ENCODE data around the gene ZNG1F. TPM values are rescaled to one million over a fixed set of nuclear protein-coding genes. Genes with fewer than 3 reads are reported as not detected.
"Not testable (repeated sequence)": the region's sequence is repeated elsewhere in the genome, so short reads cannot be mapped to it uniquely, and the experiment has no call there.

Gene ZNG1F
- total and polyA plus RNA-seq, 10 donors, result 5.7 to 47.4 (median 20.1) TPM

GRCh38 chr9:41108816-41109215, 80.3 kb downstream of the ZNG1F start:
- DNase-seq, result peak; percentile 53
- 27 to 35% (median 28%) methylated on average over 8 to 18 of the region's 22 CpGs; no CpG with 5 or more reads in 2 of the 5 donors for WGBS, 5 donors
- intact Hi-C loops (cut with DNase I; ENCODE audit: low total_unique reads), result not testable (repeated sequence)

GRCh38 chr9:41106472-41107116, 82.5 kb downstream of the ZNG1F start:
- H3K36me3 ChIP-seq; H3K4me3 ChIP-seq; intact Hi-C loops (cut with DNase I; ENCODE audit: low total_unique reads); H3K27ac ChIP-seq; H3K4me1 ChIP-seq; H3K9me3 ChIP-seq: not testable (repeated sequence)
- WGBS, 5 donors, result 16 to 41% (median 22%) methylated on average over 4 to 26 of the region's 34 CpGs
- peak; percentile 40 for DNase-seq
- peaks cover 0 to 43% (median 14%) of the 10 kb centered on the region in 7 donors for H3K27me3 ChIP-seq (replicated peaks in 1 of 7)

More at GRCh38 chr9:41108816-41109215, 80.3 kb downstream of the ZNG1F start:
- not testable (repeated sequence) for H3K4me1 ChIP-seq, H3K4me3 ChIP-seq, H3K36me3 ChIP-seq, H3K27ac ChIP-seq, H3K9me3 ChIP-seq
- peaks cover 0 to 45% (median 14%) of the 10 kb centered on the region in 7 donors for H3K27me3 ChIP-seq (replicated peaks in 1 of 7)

- WGBS, 5 donors, result 55 to 75% (median 60%) methylated on average over 7 to 9 of the region's 13 CpGs
- not testable (repeated sequence) for H3K27ac ChIP-seq
Measured at GRCh38 chr9:41105557-41106253, 83.4 kb downstream of the ZNG1F start.

GRCh38 chr9:41104542-41104941, 84.6 kb downstream of the ZNG1F start:
- H3K4me3 ChIP-seq; H3K9me3 ChIP-seq; DNase-seq; H3K36me3 ChIP-seq; H3K27ac ChIP-seq; H3K4me1 ChIP-seq; intact Hi-C loops (cut with DNase I; ENCODE audit: low total_unique reads): not testable (repeated sequence)
- peaks cover 0 to 33% (median 11%) of the 10 kb centered on the region in 7 donors for H3K27me3 ChIP-seq (replicated peaks in 1 of 7)
- WGBS, 5 donors, result 21 to 50% (median 31%) methylated on average over 3 to 11 of the region's 19 CpGs

More at GRCh38 chr9:41105557-41106253, 83.4 kb downstream of the ZNG1F start:
- intact Hi-C loops (cut with DNase I; ENCODE audit: low total_unique reads); H3K4me3 ChIP-seq; H3K4me1 ChIP-seq; H3K9me3 ChIP-seq; H3K36me3 ChIP-seq: not testable (repeated sequence)
- H3K27me3 ChIP-seq (replicated peaks in 1 of 7), result peaks cover 0 to 34% (median 11%) of the 10 kb centered on the region in 7 donors
- peak; percentile 51 for DNase-seq

GRCh38 chr9:41100508-41100907, 88.6 kb downstream of the ZNG1F start:
- H3K9me3 ChIP-seq; H3K4me1 ChIP-seq; H3K27ac ChIP-seq; H3K4me3 ChIP-seq; DNase-seq; intact Hi-C loops (cut with DNase I; ENCODE audit: low total_unique reads); H3K27me3 ChIP-seq (replicated peaks in 1 of 7); H3K36me3 ChIP-seq: not testable (repeated sequence)
- WGBS, 5 donors, result 59 to 78% (median 76%) methylated on average over 4 to 7 of the region's 7 CpGs

- DNase-seq; intact Hi-C loops (cut with DNase I; ENCODE audit: low total_unique reads); H3K4me3 ChIP-seq; H3K4me1 ChIP-seq; H3K9me3 ChIP-seq; H3K27me3 ChIP-seq (replicated peaks in 1 of 7); H3K27ac ChIP-seq; H3K36me3 ChIP-seq: not testable (repeated sequence)
- WGBS, 5 donors, result 42 to 63% (median 55%) methylated on average over 4 of the region's 4 CpGs
Measured at GRCh38 chr9:41098759-41099158, 90.4 kb downstream of the ZNG1F start.

GRCh38 chr9:41095060-41095459, 94.1 kb downstream of the ZNG1F start:
- H3K36me3 ChIP-seq; H3K27me3 ChIP-seq (replicated peaks in 1 of 7); H3K9me3 ChIP-seq; H3K4me3 ChIP-seq; H3K27ac ChIP-seq; H3K4me1 ChIP-seq; intact Hi-C loops (cut with DNase I; ENCODE audit: low total_unique reads); DNase-seq: not testable (repeated sequence)
- WGBS, 5 donors, result 22 to 46% (median 39%) methylated on average over 1 to 2 of the region's 2 CpGs

GRCh38 chr9:41094010-41094773, 94.9 kb downstream of the ZNG1F start:
- H3K27me3 ChIP-seq (replicated peaks in 1 of 7); H3K4me1 ChIP-seq; H3K36me3 ChIP-seq; H3K4me3 ChIP-seq; H3K9me3 ChIP-seq; intact Hi-C loops (cut with DNase I; ENCODE audit: low total_unique reads); DNase-seq; H3K27ac ChIP-seq: not testable (repeated sequence)
- 62 to 87% (median 72%) methylated on average over 3 to 5 of the region's 9 CpGs for WGBS, 5 donors

- intact Hi-C loops (cut with DNase I; ENCODE audit: low total_unique reads), result not testable (repeated sequence)
Measured at GRCh38 chr9:41090922-41091321, 98.2 kb downstream of the ZNG1F start.

GRCh38 chr9:41090386-41090785, 98.7 kb downstream of the ZNG1F start:
- H3K27ac ChIP-seq; H3K4me1 ChIP-seq; H3K9me3 ChIP-seq; H3K4me3 ChIP-seq; H3K36me3 ChIP-seq; DNase-seq; intact Hi-C loops (cut with DNase I; ENCODE audit: low total_unique reads): not testable (repeated sequence)
- WGBS, 5 donors, result 36 to 60% (median 50%) methylated on average over 1 of the region's 1 CpG
- H3K27me3 ChIP-seq (replicated peaks in 1 of 7), result peaks cover 0 to 18% (median 0%) of the 10 kb centered on the region in 7 donors

More at GRCh38 chr9:41090922-41091321, 98.2 kb downstream of the ZNG1F start:
- DNase-seq, H3K27ac ChIP-seq, H3K36me3 ChIP-seq, H3K4me1 ChIP-seq, H3K4me3 ChIP-seq, H3K9me3 ChIP-seq: not testable (repeated sequence)
- peaks cover 0 to 18% (median 0%) of the 10 kb centered on the region in 7 donors for H3K27me3 ChIP-seq (replicated peaks in 1 of 7)
